HG03520 (cell line): ENCODE results near the gene IQSEC3.
"Not testable (repeated sequence)": the region's sequence is repeated elsewhere in the genome, so short reads cannot be mapped to it uniquely, and the experiment has no call there.

Source experiments
- ATAC-seq: cut with Tn5 transposase; IDR thresholded peaks from one replicate; pipeline ENCODE4 v1.9.1; 2021; ENCODE audit warnings: mild to moderate bottlenecking, moderate library complexity; ENCODE audit not compliant: unreplicated experiment

The IQSEC3 gene

GRCh38 chr12:210277-211141 is 143.9 kb downstream of the IQSEC3 start:
- ATAC-seq = no peak

GRCh38 chr12:211142-211465 is 144.5 kb downstream of the IQSEC3 start:
- ATAC-seq = no peak

DNA sequence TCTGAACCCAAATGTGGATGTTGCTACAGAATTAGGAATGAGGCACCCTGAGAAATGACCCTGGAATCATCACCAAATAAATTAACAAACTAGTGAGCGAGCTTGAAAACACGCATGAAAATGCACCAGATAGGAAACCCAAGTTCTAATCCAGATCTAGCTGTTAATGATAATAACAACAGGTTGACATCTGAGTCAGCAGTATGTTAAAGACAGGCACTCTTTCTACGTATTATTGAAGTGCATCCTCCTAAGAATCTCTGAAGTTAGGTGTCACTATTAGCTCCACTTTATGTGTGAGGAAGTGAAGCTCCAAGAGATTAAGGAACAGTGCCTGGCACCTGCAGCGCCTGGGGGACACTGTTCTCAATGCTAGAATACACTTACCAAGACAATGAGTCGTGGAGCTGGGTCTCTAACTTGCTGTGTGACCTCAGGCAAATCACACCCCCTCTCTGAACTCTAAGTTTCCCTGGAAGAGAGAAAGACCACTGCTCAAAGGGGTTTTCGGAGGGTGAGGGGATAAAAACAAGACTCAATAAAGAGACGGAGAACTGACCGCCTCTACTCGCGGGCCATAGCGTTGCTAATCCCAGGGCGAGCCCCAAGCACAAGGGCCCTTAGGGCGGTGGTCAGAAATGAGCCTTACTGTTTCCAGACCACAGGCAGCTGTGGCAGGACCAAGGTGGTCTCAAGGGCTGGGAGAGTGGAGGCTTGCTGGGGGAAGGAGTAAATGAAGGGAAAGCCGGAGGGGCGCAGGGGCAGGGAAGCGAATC is 145.3 kb downstream of the IQSEC3 start:
- no peak for ATAC-seq

GRCh38 chr12:212415-212714 is 145.8 kb downstream of the IQSEC3 start:
- no peak for ATAC-seq

DNA sequence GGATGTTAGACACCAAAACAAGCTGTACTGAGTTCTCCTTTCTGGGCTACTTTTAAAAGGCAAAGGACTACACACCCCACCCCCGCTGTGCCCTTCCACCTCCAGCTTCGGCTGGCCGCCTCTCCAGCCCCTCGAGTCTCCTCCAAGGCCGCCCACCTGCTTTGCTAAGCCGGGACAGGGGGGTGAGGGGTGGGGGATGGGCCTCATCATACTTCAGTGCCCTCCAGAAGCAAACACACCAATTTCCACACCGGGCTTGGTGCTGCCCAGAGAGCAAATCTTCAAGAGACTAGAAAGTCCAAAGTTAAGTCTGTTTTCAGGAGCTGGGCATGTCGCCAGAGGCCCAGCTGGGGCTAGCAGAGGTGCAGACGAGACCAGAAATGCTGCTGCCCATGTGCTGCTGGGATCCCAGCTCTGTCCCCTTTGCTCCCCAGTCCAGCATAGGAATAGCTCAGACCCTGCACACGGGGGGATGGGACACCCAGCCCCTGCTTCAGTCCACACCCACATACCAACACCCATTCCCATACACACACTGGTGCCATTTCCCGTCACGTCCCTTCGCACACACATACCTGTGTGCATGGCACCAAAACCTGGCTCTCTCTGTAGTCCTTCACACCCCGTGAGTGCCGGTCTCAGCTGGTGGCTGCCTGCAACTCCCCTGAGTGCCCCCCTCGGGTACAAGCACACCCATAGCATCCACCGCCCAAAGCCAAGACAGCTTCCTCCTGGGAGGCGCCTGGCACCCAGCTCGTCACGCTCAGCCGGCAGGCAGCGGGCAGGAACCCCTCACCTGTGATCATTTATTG is 146.4 kb downstream of the IQSEC3 start:
- no peak for ATAC-seq

DNA sequence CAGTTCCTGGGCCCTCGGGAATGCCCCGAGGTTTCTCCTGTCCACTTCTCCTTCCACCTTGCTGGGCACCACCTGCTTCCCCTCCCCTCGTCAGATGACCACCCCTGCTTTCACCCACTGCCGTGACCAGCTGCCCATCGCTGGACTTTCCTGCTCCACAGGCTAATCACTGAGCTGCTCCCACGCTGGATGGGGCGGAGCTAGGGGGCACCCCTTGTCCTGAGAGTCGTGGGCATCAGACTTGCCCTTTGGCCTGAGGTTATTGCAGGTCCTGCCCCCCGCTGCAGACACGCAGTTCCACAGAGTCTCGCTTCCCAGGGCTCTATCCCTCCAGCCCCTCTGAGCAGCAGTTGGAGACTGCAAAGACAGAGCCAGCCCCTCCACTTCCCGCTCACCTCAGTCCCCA is 147.0 kb downstream of the IQSEC3 start:
- ATAC-seq = no peak

DNA sequence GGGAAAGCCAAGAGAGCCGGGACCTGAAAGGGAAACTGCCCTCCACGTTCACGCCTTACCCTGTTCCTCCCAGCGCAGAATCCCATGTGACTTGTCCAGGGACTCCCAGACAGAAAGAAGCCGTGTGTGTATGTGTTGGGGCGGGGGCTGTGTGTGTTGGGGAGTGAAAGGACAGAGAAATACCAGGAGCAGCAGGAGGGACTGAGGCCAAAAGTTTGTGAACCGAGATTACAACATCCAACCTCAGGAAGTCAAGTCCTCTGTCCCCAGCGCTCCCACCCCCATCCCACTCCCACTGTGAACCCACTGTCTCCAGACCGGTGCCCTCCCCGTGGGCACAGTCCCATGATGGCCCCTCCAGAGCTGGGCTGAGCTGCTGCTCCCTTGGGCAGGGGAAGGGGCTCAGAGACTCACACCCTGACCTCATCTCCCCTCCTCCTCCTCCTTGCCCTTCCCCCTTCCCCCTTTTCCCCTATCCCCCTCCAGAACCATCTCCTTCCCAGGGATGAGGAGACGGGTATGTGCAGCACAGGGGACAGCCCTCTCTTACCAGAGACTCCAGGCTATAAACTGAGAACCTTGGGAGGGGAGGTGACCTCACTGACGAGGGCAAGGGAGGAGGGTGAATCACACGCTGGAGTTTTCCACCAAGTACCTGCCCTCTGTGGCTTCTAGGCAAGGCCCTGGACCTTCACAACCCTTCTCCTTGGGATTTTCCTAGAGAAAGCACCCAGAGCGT is 147.6 kb downstream of the IQSEC3 start, which contains the start of gene SLC6A12:
Gene SLC6A12 (minus strand): TSS at position 155 of the 739 bp plus-strand sequence. CDS start 4,171 bp downstream, outside the sequence.
- no peak for ATAC-seq

GRCh38 chr12:215116-215515 is 148.5 kb downstream of the IQSEC3 start:
- no peak for ATAC-seq

GRCh38 chr12:217029-217428 is 150.5 kb downstream of the IQSEC3 start:
- not testable (repeated sequence) for ATAC-seq

DNA sequence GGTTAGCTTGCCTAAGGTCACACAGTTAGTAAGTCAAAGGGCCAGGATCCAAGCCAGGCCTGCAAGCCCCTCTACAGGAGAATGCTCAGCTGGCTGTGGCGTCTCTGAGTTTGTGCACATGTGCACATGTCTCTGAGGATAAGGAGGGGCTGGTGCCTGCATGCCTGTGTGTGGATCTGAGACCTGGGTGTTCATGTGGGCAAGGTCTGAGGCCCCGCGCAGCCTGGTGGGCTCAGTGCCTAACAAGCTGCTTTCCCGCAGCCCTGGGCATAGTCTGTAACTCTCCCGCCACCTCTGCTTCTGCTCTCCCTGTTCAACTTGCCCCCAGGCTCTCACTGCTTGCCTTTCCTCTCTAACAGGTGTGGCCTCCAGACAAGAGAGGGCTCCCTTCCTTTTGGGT is 151.7 kb downstream of the IQSEC3 start:
- ATAC-seq = no peak

DNA sequence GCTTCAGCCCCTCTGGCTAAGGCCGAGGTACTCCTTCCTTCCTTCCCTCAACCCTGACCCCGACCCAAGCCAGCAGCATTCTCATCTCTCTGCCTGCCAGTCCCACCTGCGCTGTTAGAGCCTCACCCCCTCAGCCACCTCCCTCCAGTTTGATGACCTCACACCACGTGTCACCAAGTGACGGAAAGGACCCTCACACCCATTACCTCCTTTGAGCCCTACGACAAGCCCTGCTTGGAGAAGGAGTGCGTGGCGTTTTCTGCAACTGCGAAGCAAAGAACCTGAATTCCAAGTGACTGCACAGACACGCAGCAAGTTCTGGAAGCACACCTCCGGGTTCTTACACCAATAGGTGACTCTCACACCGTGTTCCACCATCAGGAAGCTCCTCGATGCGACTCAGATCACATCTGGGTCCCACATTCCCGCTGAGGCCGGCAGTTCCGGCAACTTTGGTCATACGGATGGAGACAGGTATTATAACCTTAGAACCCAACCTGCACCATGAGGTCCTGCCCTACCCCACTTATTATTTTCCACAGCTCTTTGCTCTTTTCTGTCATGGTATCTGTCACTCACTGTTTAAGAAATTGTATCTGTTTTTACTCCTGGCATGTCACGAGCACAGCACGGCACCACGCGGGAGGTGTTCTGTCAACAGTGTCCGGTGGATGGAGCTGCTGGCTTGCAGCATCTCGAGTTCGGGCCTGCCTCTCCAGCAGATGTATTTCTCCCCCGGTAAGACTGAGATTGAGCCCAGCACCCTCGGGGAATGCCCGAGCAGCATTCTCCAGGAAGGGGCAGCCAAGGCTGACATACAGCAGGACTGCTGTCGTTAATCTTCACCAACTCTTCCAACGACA is 152.4 kb downstream of the IQSEC3 start:
- no peak for ATAC-seq

GRCh38 chr12:219891-220352 is 153.4 kb downstream of the IQSEC3 start:
- ATAC-seq = no peak

GRCh38 chr12:220491-220890 is 153.9 kb downstream of the IQSEC3 start:
- no peak for ATAC-seq

- ATAC-seq = no peak
Observed at GRCh38 chr12:220946-221550, 154.5 kb downstream of the IQSEC3 start.

DNA sequence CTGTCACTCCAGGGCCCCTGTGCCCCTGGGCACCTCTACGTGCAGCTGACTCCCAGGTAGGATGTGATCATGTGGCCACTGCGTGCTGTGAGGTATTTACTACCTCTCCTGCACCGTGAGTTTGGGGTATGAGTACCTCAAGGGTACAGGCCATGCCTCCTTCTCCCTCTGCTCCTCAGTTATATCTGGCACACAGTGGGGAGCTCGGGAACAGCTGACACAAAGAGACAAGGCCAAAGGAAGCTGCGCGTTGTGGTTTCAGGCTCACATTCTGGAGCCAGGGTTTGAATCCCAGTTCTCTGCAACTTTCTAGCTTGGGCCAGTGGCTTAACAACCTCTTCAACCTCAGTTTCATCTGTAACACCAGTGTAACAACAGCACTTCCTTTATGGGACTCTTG is 155.2 kb downstream of the IQSEC3 start:
- ATAC-seq = no peak

DNA sequence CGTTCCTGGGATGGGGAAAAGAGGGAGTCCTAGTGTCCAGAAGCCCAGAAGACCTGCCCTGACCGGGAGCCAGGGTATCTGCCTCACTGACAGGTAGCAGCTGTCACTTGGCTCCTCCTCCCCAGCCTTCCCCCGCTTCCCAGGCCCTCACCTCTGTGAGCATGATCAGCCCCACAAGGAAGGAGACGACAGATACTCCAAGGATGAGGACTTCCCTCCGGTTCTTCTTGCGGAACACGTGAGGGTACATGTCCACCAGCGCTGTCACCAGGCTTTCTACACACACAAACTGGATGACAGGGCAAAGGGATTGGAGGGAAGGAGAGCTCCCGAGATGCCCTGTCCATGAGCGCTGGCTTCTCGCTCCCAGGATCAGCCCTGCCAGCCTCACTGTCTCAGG is 157.3 kb downstream of the IQSEC3 start:
- ATAC-seq = no peak

GRCh38 chr12:224330-224729 is 157.8 kb downstream of the IQSEC3 start:
- no peak for ATAC-seq

DNA sequence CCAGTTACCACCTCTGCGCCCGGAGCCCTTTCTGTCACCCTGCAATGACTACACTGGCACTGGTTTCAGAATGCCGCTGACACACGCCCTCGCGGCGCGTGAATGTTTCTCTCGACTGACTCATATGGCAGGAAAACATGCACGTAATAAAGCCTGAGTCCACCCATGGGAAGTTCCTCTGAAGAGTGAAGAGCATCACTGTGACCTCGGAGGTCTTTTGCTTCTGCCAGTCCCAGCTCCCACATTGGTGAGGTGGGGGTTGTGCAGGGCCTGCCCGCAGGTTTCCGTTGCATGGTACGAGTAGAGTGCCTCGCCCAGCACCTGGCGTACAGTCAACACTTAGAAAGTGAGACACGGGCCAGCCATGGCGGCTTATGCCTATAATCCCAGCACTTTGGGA is 158.4 kb downstream of the IQSEC3 start:
- ATAC-seq = no peak

- ATAC-seq = no peak
Observed at GRCh38 chr12:226401-226800, 159.8 kb downstream of the IQSEC3 start.
